Measurements from ENCODE around the gene CNTN6. TPM values are rescaled to one million over a fixed set of nuclear protein-coding genes. Genes with fewer than 3 reads are reported as not detected.

CNTN6 gene
- total RNA-seq, 1 experiment from 2014 or later: not detected

- H3K9me3 Mint-ChIP-seq: peaks cover 72% of the 10 kb centered on the region
These were observed 159.2 kb downstream of the CNTN6 start for GRCh38 chr3:1252061-1252430.

GRCh38 chr3:1262246-1262645, 169.4 kb downstream of the CNTN6 start:
- TF ChIP-seq USF1 (CRISPR knock-in tag; IDR thresholded peaks at IDR 0.05): no peak
- no peak for TF ChIP-seq OVOL2 (CRISPR knock-in tag; IDR thresholded peaks at IDR 0.05; ENCODE audit: borderline replicate concordance)
- no peak for TF ChIP-seq CREB1 (CRISPR knock-in tag; IDR thresholded peaks at IDR 0.05)
- DNase-seq (ENCODE audit: low spot score): no peak
- peaks cover 63% of the 10 kb centered on the region for H3K36me3 Mint-ChIP-seq
- no peak for ATAC-seq
- no peak overlapping the region for H3K4me3 Mint-ChIP-seq
- CTCF ChIA-PET: no interaction called here
- H3K9me3 Mint-ChIP-seq: peaks cover 82% of the 10 kb centered on the region
- POLR2A ChIA-PET: no interaction called here
- peaks cover 11% of the 10 kb centered on the region for H3K27me3 Mint-ChIP-seq (ENCODE audit: low read depth)
- H3K4me1 Mint-ChIP-seq: no peaks in the 10 kb centered on the region
- H3K27ac Mint-ChIP-seq: no peak overlapping the region

More at GRCh38 chr3:1252061-1252430, 159.2 kb downstream of the CNTN6 start:
- CTCF ChIA-PET: no interaction called here
- POLR2A ChIA-PET: no interaction called here
- Mint-ChIP-seq H3K27ac (no peak overlapping the region), H3K4me1 (no peaks in the 10 kb centered on the region), H3K36me3 (peaks cover 53% of the 10 kb centered on the region), H3K27me3 (ENCODE audit: low read depth) (peaks cover 10% of the 10 kb centered on the region), H3K4me3 (no peak overlapping the region)
- TF ChIP-seq E2F4 (CRISPR knock-in tag; IDR thresholded peaks at IDR 0.05; ENCODE audit: borderline replicate concordance, low read depth) (no peak), NFATC4 (CRISPR knock-in tag; IDR thresholded peaks at IDR 0.05) (no peak), USF2 (CRISPR knock-in tag; IDR thresholded peaks at IDR 0.05) (no peak), ATF2 (CRISPR knock-in tag; IDR thresholded peaks at IDR 0.05; ENCODE audit: borderline replicate concordance, low read depth) (no peak), GTF2I (CRISPR knock-in tag; conservative IDR thresholded peaks at IDR 0.05) (no peak), CBFB (CRISPR knock-in tag; IDR thresholded peaks at IDR 0.05; ENCODE audit: low read depth) (no peak), ZNF423 (CRISPR knock-in tag; IDR thresholded peaks at IDR 0.05) (no peak), CREB1 (CRISPR knock-in tag; IDR thresholded peaks at IDR 0.05) (no peak), ZMAT4 (CRISPR knock-in tag; IDR thresholded peaks at IDR 0.05) (no peak), SMAD4 (CRISPR knock-in tag; IDR thresholded peaks at IDR 0.05) (no peak), IRF2 (CRISPR knock-in tag; IDR thresholded peaks at IDR 0.05; ENCODE audit: borderline replicate concordance, low read depth) (no peak), KAT7 (CRISPR knock-in tag; IDR thresholded peaks at IDR 0.05; ENCODE audit: borderline replicate concordance) (no peak), MXD4 (CRISPR knock-in tag; IDR thresholded peaks at IDR 0.05; ENCODE audit: borderline replicate concordance) (no peak)
- no peak for ATAC-seq
- no peak for DNase-seq (ENCODE audit: low spot score)

GRCh38 chr3:1263121-1263520, 170.3 kb downstream of the CNTN6 start:
- H3K9me3 Mint-ChIP-seq: peaks cover 80% of the 10 kb centered on the region
- H3K4me3 Mint-ChIP-seq: no peak overlapping the region
- CTCF ChIA-PET: no interaction called here
- H3K27me3 Mint-ChIP-seq (ENCODE audit: low read depth): peaks cover 11% of the 10 kb centered on the region
- peaks cover 61% of the 10 kb centered on the region for H3K36me3 Mint-ChIP-seq
- no peak overlapping the region for H3K27ac Mint-ChIP-seq
- H3K4me1 Mint-ChIP-seq: no peaks in the 10 kb centered on the region
- POLR2A ChIA-PET: no interaction called here
- ATAC-seq: no peak
- DNase-seq (ENCODE audit: low spot score): no peak
- no peak for TF ChIP-seq ELF4 (CRISPR knock-in tag; IDR thresholded peaks at IDR 0.05; ENCODE audit: low read depth)
- no peak for TF ChIP-seq ATF1 (CRISPR knock-in tag; IDR thresholded peaks at IDR 0.05)
- no peak for TF ChIP-seq USF2 (CRISPR knock-in tag; IDR thresholded peaks at IDR 0.05)
- TF ChIP-seq USF1 (CRISPR knock-in tag; IDR thresholded peaks at IDR 0.05): no peak
- no peak for TF ChIP-seq MAX (CRISPR knock-in tag; IDR thresholded peaks at IDR 0.05)
- TF ChIP-seq MLX (CRISPR knock-in tag; IDR thresholded peaks at IDR 0.05): no peak
- TF ChIP-seq ZNF219 (CRISPR knock-in tag; IDR thresholded peaks at IDR 0.05; ENCODE audit: borderline replicate concordance): no peak
- no peak for TF ChIP-seq NR3C1 (CRISPR knock-in tag; conservative IDR thresholded peaks at IDR 0.05; ENCODE audit: low read depth)
- TF ChIP-seq ZSCAN18 (CRISPR knock-in tag; IDR thresholded peaks at IDR 0.05): no peak
